GM19035 (cell line): ENCODE results near the gene LRRC32.
"Not testable (repeated sequence)": the region's sequence is repeated elsewhere in the genome, so short reads cannot be mapped to it uniquely, and the experiment has no call there.

Experiments used
- ATAC-seq: cut with Tn5 transposase; IDR thresholded peaks from one replicate; pipeline ENCODE4 v1.9.1; 2021; ENCODE audit not compliant: unreplicated experiment

LRRC32 gene

GRCh38 chr11:76616676-76617552 is 53.6 kb downstream of the LRRC32 start:
- no peak for ATAC-seq

DNA sequence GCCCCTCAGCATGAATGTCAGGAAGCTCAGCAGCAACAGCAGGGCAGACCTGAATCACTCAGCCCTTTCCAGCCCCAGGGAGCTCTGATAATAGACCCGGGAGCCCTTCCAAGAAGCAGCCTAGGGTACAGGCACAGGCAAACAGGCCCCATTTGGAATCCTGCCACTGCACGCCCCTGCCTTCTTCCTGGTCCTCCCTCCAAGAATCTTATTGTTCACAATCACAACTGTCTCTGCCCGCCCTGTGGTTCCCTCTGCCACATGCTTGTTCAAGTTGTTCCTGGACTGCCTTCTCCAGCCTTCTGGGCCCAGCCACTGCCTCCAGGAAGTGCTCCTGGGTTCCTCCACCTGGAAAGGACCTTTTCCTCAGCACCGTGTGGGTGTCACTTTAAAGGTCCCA is 54.6 kb downstream of the LRRC32 start:
- ATAC-seq = no peak

DNA sequence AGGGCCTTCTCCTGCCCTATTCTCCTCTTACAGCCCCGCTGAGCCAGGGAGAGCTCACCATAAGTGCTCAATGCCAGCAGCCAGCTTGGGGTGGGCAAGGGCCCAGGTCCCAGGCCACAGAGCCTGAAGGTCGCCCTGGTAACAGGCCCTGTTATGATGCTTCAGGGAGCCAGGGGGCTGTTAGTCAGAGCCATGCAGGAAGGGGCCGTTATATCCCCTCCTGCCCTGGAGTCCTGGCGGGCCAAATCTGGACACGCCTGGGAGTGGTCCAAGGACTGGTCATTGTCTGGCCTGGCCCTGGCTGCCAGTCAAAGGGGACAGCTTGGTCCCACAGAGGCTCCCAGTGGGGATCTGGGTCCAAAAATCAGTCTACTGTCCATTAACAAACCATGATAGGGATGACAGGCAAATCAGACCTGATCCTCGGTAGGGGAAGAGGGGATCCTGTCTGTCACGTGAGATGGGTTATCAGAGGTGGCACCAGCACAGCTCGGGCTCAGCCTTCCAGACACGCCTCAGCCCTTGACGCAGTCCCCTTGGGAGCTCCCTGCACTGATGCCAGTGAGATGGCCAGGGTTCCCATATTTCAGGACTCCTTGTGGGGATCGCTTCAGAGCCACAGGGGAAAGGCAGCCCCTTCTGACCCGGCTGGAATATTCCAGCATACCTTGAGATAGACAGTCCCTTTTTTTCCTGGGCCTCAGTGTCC is 55.9 kb downstream of the LRRC32 start:
- no peak for ATAC-seq

DNA sequence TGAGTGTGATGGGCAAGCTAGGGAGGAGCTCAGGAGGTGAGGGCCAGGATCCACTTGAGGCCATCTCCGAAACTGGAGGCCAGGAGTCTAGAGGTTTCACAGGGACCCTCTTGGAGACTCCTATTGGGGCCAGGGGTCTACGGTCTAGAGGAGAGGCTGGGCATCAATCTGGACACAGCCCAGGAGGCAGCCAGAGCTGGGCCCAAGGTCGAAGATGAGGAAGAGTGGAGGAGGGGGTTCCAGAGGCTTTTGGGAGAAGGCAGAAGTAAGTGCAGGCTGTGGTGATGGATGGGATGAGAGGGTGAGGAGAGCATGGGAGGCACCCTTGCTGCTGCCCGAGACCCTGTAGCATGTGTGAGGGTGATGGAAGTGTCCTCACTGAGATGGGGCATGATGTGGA is 56.6 kb downstream of the LRRC32 start:
- ATAC-seq = no peak

- no peak for ATAC-seq
Measured at GRCh38 chr11:76612226-76612625, 58.3 kb downstream of the LRRC32 start.

DNA sequence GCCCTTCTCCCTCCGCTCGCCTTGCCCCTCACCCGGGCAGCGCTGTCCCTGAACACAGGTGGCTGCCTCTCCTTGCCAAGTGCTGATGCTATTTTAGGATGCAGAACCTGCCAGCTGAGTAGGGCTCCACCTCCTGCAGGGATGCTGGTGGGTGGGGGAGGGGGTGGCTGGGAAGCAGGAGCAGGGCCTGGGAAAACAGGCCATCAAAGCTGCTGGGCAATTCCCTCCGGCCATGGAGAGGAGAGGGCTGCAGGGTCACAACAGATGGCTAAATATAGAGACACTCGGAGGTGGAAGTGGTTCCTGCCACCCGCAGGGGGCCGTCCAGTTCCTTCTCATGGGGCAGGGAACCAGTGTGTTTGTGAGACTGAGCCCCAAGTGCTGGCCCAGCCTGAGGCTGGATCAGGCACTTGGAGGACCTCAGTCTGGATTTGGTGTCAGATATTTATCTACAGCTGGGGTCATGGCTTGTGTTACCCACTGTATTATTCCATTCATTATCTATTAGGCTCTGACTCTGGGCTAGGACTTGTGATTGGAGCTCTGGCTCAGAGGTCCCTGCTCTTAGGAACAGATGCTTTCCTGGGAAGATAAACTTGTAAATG is 59.6 kb downstream of the LRRC32 start:
- no peak for ATAC-seq

DNA sequence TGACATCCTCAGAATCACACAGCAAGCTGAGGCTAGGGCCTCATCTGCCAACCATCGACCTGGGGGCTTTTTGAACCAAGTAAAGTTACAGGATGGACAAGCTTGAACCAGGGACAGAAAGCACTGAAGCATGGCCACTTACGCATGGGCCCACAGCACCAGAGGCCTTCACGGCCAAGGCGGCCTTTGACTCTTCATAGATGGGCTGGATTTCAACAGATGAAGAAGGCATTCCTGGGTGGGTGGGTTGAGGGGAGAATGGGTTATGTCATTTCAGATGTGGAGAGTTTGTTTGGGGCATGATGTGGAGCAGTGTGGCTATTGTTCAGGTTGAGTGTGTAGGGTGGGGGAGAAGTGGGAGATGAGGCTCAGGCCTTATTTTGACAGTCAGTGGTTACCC is 60.2 kb downstream of the LRRC32 start:
- ATAC-seq = no peak

- no peak for ATAC-seq
Measured at GRCh38 chr11:76609736-76610370, 60.7 kb downstream of the LRRC32 start.

DNA sequence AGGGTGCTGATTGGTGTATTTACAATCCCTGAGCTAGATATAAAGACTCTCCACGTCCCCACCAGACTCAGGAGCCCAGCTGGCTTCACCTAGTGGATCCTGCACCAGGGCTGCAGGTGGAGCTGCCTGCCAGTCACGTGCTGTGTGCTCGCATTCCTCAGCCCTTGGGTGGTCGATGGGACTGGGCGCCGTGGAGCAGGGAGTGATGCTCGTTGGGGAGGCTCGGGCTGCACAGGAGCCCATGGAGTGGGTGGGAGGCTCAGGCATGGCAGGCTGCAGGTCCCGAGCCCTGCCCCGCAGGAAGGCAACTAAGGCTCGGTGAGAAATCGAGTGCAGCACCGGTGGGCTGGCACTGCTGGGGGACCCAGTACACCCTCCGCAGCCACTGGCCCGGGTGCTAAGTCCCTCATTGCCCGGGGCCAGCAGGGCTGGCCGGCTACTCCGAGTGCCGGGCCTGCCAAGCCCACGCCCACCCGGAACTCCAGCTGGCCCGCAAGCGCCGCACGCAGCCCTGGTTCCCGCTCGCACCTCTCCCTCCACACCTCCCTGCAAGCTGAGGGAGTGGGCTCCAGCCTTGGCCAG is 61.6 kb downstream of the LRRC32 start:
- not testable (repeated sequence) for ATAC-seq

DNA sequence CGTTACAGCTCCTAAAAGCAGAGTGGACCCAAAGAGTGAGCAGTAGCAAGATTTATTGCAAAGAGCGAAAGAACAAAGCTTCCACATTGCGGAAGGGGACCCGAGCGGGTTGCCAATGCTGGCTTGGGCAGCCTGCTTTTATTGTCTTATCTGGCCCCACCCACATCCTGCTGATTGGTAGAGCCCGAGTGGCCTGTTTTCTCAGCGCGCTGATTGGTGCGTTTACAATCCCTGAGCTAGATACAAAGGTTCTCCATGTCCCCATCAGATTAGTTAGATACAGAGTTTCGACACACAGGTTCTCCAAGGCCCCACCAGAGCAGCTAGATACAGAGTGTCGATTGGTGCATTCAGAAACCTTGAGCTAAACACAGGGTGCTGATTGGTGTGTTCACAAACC is 62.3 kb downstream of the LRRC32 start:
- ATAC-seq = not testable (repeated sequence)
